Measurements from ENCODE around the gene MYBPC2.

The MYBPC2 gene

GRCh38 chr19:50514346-50515167 lies 81.9 kb downstream of the MYBPC2 start:
- whole genome bisulfite sequencing = 87% methylated on average over 38 of the region's 38 CpGs
- Histone ChIP-seq H3K9ac (ENCODE audit: low read depth, low read length) (no peak overlapping the region), H3K9me3 (ENCODE audit: insufficient read depth, low read depth, low read length) (0 out of 2 replicates have a peak, but pooled peaks cover 6% of the 10 kb centered on the region), H3K4me1 (ENCODE audit: insufficient read depth, low read length) (no peaks in the 10 kb centered on the region), H3K27ac (ENCODE audit: low read depth, low read length) (no peak overlapping the region), H3K4me3 (ENCODE audit: low read length) (no peak overlapping the region), H3K27me3 (ENCODE audit: insufficient read depth, low read length) (no peaks in the 10 kb centered on the region; the same call in 1 of the 2 replicates), H3K36me3 (ENCODE audit: insufficient read depth, low read length) (no peaks in the 10 kb centered on the region)

DNA sequence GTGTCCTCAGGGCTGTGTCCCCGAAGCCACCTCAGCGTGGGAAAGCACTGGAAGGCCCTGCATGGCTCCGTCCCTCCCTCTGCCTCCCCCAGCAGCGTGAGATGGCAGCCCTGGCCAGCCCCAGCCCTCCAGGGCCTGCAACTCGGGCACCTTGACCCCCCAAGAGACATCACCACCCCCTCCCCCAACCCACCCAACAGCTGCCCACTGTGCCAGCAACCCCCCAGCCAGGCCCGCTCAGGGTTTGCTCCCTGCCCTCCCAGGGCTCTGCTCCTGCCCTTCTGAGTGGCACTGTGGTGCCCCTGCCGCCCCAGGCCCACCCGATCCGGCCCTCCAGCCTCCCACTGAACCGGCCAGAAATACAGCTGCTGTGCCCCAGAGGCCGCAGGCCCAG lies 82.5 kb downstream of the MYBPC2 start:
- Histone ChIP-seq H3K36me3 (ENCODE audit: insufficient read depth, low read length) (no peaks in the 10 kb centered on the region), H3K27me3 (ENCODE audit: insufficient read depth, low read length) (no peaks in the 10 kb centered on the region; the same call in 1 of the 2 replicates), H3K4me3 (ENCODE audit: low read length) (no peak overlapping the region), H3K27ac (ENCODE audit: low read depth, low read length) (no peak overlapping the region), H3K9ac (ENCODE audit: low read depth, low read length) (no peak overlapping the region), H3K9me3 (ENCODE audit: insufficient read depth, low read depth, low read length) (0 out of 2 replicates have a peak, but pooled peaks cover 6% of the 10 kb centered on the region), H3K4me1 (ENCODE audit: insufficient read depth, low read length) (no peaks in the 10 kb centered on the region)
- WGBS = 74% methylated on average over 11 of the region's 11 CpGs
